ENCODE results near the gene CFAP100.

CFAP100 gene

GRCh38 chr3:126466886-126467610 lies 72.3 kb downstream of the CFAP100 start:
- no peak for DNase-seq

DNA sequence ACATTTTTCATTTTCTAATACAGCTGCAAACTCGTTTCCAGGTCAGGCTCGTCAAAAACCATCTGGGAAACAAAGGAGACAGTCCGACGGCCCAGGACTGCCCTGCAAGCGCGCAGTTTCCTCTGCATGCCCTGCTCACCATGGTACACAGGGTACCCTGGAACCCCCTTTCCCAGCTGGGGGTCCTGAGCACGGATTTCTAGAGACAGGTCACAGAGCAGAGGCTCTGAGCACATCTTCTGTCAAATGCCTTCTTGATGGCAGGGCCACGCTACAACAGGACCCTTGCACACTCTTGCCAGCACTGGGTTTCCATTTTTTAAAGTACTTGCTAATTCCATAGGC lies 72.9 kb downstream of the CFAP100 start:
- DNase-seq: no peak

- no peak for DNase-seq
Observed at GRCh38 chr3:126468028-126468891, 73.6 kb downstream of the CFAP100 start.

DNA sequence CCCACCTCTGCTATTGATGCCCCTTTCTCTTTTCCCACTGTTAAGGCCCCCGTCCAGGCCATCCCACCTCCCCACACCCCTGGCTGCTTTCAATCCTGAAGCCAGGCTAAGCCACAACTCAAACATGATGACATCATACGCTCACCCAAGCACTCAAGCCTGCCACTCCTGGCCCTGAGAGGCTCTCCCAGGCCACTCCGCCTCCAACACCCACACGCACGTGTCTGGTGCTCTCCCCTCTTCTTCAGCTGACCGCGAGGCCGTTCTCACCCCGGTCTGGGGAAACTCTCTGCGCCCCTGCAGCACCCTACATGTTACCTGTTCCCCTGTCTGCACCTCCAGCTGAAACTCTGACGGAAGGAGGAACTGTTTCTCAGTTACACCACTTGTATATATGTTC lies 74.8 kb downstream of the CFAP100 start:
- DNase-seq: no peak

DNA sequence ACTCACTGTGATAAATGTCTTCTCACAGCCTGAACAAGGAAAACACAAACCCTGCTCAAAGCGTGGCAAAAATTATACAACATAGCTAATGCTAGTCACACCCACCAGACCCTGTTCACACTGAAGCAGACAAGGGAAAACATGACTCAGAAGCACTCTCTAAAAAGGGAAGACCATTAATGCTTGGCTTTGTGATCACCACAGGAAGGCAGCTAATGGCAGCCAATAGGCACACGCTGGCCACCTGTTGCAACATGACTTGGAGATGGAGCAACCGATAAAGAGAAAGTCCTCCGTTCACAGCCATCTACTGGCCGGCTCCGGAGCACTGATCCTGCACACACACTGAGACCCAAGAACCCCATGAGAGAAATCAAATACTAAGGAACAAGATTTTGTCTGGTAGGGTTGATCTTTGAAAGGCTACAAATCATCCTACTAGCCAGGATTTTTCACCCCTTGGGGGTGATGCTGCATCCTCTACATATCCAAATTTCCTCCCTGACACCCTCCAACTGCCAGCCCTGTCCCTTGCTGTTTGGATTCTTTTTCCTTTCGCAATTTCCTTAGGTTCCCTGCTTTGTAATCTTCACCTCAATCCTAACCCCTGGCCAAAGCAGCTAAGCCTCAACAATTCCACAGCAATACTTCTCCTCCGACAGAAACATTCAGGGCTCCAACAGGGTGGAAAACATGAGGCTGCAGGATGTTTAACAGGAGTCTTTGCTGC lies 77.7 kb downstream of the CFAP100 start:
- DNase-seq: peak; percentile 77

GRCh38 chr3:126473292-126474168 lies 78.8 kb downstream of the CFAP100 start:
- no peak for DNase-seq

- no peak for DNase-seq
Observed at GRCh38 chr3:126474498-126475412, 80.0 kb downstream of the CFAP100 start.

DNA sequence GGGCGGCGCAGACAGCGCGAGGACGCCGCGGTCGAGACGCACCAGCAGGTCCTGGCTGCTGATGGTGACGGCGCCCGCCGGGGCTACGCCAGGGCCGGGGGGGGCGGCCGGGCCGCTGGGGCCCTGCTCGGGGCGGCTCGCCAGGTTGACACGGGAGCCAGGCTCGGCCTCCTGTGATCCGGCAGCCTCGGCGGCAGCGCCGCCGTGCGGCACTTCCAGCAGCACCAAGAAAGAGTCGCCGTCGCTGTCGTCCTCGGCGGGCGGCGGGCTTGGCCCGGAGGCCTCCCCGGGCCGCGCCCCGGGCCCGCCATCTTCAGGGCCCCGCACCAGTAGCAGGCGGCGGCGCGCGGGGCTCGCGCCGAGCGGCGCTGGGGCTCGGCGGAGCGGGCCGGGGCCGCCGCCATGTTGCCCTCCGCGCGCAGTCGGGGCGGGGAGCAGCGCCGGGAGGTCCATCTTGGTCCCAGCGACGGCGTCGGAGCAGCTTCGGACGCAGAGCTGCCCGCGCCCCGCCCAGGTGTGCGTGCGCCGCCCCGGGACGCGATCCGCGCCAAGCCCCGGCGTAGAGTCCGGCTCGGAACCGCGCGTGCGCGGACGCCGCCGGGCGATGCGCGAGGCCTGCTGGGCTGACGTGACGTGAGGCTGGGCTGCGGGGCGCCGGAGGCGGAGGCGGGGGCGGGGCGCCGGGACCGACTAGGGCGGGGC lies 80.9 kb downstream of the CFAP100 start, which contains the start of gene ZXDC:
Gene ZXDC (minus strand): TSS at position 479 of the 702 bp plus-strand sequence. CDS start 26 bp downstream, at position 453.
- DNase-seq: peak; percentile 55

- DNase-seq: no peak
Observed at GRCh38 chr3:126476166-126477060, 81.7 kb downstream of the CFAP100 start.

DNA sequence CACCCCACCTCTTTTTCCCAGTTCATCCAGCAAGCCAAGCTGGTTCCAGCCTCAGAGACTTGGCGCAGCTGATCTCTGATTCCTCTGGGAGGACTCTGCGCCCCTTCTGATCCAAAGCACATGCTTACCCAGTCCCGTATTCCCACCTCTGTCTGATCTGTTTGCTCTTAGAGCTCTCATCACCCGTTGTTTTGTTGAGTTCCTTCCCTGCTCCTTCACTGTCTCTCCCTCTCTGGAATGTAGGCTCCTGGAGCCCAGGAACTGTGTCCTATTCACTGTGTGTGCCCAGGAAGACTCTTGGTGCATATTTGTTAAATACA lies 82.3 kb downstream of the CFAP100 start:
- no peak for DNase-seq

DNA sequence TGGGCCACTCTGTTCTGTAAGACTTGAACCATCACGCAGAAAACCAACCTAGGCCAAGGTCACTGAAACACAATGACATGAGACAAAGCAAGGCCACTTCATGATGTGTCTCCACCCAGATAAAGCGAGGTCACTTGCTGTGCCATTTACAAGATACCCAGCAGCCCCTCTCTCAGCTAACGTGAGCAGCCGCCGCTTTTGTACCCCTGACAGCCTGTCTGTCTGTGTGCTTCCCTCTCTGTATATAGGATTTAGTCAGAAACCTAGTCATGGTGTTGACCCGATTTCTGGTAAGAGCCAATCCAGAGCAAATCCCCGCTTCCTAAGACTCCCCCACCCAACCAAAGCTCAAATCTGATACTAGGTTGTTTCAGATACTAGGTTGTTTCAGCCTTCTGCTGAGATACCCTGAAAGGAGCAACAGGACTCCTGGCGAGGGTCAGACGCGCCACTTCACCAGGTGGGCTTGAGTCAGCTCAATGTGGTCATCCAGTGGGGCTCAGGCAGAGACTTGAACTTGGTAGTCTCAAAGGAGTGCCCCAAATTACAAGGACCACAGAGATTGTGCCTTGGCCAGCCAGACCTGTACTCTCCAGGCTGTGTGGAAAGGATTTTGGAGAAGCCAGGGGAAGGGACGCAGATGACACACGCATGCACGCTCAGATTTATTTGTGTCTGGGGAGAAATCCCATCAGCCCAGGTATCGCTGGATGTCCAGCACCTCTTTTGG lies 84.0 kb downstream of the CFAP100 start:
- no peak for DNase-seq

GRCh38 chr3:126479642-126480041 lies 84.9 kb downstream of the CFAP100 start:
- DNase-seq: no peak

DNA sequence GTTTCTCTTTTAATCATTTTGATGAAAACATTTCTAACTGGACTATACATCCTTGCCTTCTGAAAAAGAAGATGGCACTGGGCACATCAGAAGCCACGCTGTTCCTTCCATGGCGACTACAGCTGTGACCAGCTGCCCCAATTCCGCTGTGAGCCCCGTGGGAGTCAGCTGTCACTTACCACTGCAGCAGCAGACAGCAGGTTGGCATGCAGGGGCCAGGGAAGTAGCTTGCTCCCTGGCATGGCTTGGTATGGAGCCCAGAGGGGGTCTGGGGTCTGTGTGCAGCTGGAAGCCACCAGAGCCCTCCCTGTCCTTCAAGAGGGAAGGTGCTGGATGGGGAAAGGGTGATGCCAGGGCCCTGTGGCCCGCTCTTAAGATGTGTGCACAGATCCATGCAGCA lies 85.5 kb downstream of the CFAP100 start:
- DNase-seq: no peak

DNA sequence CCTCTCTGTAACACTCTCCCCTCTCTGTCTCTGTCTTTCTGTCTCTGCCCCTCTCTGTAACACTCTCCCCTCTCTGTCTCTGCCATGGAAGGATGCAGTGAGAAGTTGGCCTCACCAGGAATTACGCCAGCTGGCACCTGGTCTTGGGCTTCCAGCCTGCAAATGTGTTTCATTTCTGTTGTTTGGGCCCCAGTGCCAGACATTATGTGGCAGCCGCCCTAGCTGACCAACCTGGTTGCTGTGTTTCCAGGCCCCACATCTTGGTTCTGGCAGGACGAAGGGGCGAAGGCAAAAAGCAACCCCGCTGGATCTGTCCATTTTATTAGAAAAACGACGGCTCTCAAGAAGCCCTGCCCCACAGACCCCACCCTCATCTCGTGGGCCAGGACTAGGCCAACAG lies 86.2 kb downstream of the CFAP100 start:
- DNase-seq: no peak

- no peak for DNase-seq
Observed at GRCh38 chr3:126481808-126482502, 87.2 kb downstream of the CFAP100 start.

GRCh38 chr3:126482503-126483255 lies 88.0 kb downstream of the CFAP100 start:
- DNase-seq: no peak

DNA sequence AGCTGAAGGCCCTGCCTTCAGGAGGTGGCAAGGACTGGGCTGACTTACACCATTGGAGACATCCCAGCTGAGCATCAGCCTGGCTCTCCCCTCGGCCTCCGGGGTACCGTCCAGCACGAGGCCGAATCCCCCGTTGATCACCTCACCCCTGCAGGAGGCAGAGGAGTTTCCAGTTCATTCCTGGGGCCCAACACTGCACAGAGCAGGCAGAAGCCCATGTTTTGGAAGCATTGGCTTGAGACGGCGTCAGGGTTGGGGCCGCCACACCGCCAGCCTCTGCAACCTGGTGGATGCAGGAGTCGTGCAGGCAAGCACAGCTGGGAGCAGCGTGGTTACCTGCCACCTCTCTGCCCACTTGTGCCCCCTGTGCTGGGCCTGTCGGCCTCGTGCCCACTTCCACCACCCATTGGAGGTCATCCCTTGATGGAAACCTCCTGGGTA lies 88.6 kb downstream of the CFAP100 start:
- DNase-seq: no peak

GRCh38 chr3:126484148-126484547 lies 89.4 kb downstream of the CFAP100 start:
- DNase-seq: no peak
